ENCODE data around the gene LRRN3. TPM values are rescaled to one million over a fixed set of nuclear protein-coding genes. Genes with fewer than 3 reads are reported as not detected.

The LRRN3 gene
- total and polyA plus RNA-seq, 2 of the 8 experiments (the other 6 are each of a cell fraction or from before 2014, with no cell fraction given) = 0.20 to 0.32 TPM

DNA sequence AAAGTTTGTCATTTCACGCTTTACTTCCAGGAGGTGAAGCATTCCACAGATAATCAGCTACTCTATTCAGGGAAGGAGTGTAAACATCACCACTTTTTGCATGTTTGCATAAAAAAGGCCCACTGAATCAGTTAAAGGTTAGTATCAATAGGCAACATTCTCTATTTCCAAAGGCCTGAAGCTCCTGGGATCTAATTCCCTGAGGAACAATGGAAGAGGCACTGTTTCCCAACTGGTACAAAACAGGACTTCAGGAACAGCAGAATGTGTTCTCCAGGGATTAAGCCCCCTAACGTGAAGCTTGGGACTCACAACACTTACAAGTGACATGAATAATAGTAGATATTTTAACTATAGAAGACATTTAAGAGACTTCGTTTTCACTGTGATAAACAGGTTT lies 6.1 kb downstream of the LRRN3 start (continued):
- TF ChIP-seq, protein P1, sequence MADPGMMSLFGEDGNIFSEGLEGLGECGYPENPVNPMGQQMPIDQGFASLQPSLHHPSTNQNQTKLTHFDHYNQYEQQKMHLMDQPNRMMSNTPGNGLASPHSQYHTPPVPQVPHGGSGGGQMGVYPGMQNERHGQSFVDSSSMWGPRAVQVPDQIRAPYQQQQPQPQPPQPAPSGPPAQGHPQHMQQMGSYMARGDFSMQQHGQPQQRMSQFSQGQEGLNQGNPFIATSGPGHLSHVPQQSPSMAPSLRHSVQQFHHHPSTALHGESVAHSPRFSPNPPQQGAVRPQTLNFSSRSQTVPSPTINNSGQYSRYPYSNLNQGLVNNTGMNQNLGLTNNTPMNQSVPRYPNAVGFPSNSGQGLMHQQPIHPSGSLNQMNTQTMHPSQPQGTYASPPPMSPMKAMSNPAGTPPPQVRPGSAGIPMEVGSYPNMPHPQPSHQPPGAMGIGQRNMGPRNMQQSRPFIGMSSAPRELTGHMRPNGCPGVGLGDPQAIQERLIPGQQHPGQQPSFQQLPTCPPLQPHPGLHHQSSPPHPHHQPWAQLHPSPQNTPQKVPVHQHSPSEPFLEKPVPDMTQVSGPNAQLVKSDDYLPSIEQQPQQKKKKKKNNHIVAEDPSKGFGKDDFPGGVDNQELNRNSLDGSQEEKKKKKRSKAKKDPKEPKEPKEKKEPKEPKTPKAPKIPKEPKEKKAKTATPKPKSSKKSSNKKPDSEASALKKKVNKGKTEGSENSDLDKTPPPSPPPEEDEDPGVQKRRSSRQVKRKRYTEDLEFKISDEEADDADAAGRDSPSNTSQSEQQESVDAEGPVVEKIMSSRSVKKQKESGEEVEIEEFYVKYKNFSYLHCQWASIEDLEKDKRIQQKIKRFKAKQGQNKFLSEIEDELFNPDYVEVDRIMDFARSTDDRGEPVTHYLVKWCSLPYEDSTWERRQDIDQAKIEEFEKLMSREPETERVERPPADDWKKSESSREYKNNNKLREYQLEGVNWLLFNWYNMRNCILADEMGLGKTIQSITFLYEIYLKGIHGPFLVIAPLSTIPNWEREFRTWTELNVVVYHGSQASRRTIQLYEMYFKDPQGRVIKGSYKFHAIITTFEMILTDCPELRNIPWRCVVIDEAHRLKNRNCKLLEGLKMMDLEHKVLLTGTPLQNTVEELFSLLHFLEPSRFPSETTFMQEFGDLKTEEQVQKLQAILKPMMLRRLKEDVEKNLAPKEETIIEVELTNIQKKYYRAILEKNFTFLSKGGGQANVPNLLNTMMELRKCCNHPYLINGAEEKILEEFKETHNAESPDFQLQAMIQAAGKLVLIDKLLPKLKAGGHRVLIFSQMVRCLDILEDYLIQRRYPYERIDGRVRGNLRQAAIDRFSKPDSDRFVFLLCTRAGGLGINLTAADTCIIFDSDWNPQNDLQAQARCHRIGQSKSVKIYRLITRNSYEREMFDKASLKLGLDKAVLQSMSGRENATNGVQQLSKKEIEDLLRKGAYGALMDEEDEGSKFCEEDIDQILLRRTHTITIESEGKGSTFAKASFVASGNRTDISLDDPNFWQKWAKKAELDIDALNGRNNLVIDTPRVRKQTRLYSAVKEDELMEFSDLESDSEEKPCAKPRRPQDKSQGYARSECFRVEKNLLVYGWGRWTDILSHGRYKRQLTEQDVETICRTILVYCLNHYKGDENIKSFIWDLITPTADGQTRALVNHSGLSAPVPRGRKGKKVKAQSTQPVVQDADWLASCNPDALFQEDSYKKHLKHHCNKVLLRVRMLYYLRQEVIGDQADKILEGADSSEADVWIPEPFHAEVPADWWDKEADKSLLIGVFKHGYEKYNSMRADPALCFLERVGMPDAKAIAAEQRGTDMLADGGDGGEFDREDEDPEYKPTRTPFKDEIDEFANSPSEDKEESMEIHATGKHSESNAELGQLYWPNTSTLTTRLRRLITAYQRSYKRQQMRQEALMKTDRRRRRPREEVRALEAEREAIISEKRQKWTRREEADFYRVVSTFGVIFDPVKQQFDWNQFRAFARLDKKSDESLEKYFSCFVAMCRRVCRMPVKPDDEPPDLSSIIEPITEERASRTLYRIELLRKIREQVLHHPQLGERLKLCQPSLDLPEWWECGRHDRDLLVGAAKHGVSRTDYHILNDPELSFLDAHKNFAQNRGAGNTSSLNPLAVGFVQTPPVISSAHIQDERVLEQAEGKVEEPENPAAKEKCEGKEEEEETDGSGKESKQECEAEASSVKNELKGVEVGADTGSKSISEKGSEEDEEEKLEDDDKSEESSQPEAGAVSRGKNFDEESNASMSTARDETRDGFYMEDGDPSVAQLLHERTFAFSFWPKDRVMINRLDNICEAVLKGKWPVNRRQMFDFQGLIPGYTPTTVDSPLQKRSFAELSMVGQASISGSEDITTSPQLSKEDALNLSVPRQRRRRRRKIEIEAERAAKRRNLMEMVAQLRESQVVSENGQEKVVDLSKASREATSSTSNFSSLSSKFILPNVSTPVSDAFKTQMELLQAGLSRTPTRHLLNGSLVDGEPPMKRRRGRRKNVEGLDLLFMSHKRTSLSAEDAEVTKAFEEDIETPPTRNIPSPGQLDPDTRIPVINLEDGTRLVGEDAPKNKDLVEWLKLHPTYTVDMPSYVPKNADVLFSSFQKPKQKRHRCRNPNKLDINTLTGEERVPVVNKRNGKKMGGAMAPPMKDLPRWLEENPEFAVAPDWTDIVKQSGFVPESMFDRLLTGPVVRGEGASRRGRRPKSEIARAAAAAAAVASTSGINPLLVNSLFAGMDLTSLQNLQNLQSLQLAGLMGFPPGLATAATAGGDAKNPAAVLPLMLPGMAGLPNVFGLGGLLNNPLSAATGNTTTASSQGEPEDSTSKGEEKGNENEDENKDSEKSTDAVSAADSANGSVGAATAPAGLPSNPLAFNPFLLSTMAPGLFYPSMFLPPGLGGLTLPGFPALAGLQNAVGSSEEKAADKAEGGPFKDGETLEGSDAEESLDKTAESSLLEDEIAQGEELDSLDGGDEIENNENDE (IDR thresholded peaks at IDR 0.05; ENCODE audit: insufficient replicate concordance, low read length) = peak; percentile 97
- TF ChIP-seq JUN (IDR thresholded peaks at IDR 0.05; ENCODE audit: low read depth, low read length) = no peak
- TF ChIP-seq JUND (IDR thresholded peaks at IDR 0.05; ENCODE audit: low read length) = 0 out of 2 replicates have a peak, but pooled peaks have one; percentile 23
- TF ChIP-seq TCF12 (IDR thresholded peaks at IDR 0.05; ENCODE audit: low read depth, low read length) = peak; percentile 79; the same call in 1 of the 2 replicates
- no peak for TF ChIP-seq SP2 (IDR thresholded peaks at IDR 0.05; ENCODE audit: low read length)
- no peak for TF ChIP-seq RFX5 (IDR thresholded peaks at IDR 0.05; ENCODE audit: borderline replicate concordance, low read depth, low read length)
- no peak for TF ChIP-seq SIRT6 (IDR thresholded peaks at IDR 0.05; ENCODE audit: low read length)
- TF ChIP-seq ASH2L (IDR thresholded peaks at IDR 0.05; ENCODE audit: low read length) = peak; percentile 24
- TF ChIP-seq YY1 (IDR thresholded peaks at IDR 0.05; ENCODE audit: low read depth, low read length) = 0 out of 2 replicates have a peak, but pooled peaks have one; percentile 40
- TF ChIP-seq CREB1 (IDR thresholded peaks at IDR 0.05) = no peak
- peak; percentile 84 for TF ChIP-seq NANOG (IDR thresholded peaks at IDR 0.05; ENCODE audit: insufficient read depth, low read depth, low read length, poor library complexity, severe bottlenecking)
- peak; percentile 86 for TF ChIP-seq SP1 (IDR thresholded peaks at IDR 0.05; ENCODE audit: low read depth, low read length)
- TF ChIP-seq BRCA1 (IDR thresholded peaks at IDR 0.05; ENCODE audit: low read depth, low read length) = no peak
- peak; percentile 71; the same call in 1 of the 2 replicates for TF ChIP-seq TEAD4 (IDR thresholded peaks at IDR 0.05; ENCODE audit: low read depth, low read length)

All from H1 (cell line).